Measurements from ENCODE around the gene APOL2. TPM values are rescaled to one million over a fixed set of nuclear protein-coding genes. Genes with fewer than 3 reads are reported as not detected.
"Not testable (repeated sequence)": the region's sequence is repeated elsewhere in the genome, so short reads cannot be mapped to it uniquely, and the experiment has no call there.

Gene APOL2
- polyA plus RNA-seq, 1 donor: 34.9 TPM

DNA sequence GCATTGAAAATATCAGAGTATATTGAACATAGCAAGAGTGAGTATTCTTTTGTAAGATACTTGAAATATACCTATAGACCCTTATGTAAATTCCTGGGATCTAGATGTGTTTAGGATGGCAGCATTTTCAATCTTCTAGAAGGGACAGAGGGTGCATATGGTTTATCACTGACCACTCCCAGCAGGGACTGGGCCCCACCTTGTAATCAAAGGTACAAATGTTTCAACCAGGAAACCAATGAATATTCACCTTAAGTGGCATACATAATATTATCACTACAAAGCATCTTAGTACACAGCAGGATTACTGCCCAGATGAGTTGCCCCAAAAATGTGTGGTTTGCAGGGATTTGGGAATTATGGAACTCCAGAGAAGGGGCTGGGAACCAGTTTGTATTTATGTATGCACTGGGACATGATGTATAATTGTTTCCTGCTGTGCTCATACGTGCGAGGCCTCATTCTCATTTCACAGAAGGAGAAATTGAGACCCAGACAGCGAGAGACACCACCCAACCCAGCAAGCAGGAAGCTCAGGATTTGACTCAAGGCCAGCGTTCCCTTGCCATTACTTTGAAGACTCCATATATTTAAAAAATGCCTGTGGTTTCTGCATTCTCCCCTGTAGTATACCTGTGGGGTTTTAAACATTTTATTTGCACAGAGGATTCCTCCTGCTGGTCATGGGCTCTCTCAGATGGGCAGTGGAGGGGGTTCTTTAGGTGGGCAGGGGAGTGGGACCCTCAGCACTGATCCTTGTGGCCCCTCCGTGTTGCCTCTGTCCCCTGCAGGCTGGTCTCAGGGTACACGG lies 42.9 kb downstream of the APOL2 start:
- no peak for DNase-seq

DNA sequence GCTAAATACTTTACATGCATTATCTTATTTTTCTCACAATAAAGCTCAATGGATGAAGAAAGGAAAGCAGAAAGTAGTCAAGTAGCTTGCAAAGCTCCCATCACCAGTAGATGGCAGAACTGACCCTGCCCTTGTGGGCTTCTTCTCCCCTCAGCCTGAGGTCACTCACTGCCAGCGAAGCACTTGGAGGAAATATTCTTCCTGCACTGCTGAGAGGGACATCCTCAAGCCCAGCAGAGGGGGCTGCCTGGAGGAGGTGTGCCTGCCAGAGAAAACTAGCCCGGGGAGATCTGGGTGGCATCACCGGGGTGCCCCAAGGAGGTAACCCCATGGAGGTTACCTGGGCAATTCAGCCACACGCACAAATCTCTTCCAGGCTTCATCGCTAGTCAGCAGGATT lies 44.4 kb downstream of the APOL2 start:
- peak; percentile 61 for DNase-seq

DNA sequence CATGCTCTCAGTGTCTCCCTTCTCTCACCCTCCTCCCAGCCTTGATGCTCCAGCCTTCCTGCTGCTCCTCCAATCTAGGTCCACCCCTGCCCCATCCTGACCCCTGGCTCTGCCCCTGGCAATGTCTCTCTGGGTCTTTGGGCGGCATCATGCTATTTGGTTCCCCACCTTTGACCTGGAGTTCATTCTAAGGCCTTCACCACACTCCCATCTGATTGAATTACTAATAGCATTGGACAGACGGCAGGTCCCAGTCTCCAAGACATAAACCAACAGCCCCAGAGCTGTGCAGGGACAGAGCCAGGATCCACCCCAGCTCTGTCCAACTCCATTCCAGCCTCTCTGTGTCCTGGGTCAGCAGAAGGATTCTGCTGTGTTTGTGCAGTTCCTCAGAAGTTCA lies 44.9 kb downstream of the APOL2 start:
- DNase-seq: no peak

DNA sequence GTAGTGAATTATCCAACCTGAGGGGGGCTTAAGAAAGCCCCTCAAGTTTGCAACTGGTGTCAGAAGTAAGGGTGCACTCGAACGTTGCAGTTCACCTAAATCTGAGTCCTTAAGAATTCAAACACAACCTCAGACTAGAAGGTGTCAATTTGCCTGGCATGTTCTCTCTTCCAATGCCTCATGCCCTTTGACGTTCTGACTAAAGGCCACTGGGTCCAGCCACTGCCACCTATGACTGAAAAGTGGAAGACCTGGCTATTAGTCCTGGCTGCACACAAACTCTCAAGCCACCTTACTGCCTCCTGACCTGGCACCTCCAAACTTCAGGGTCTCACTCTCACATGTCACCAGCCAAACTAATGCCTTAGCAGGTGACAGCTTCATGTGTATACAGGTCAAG lies 45.8 kb downstream of the APOL2 start:
- no peak for DNase-seq

DNA sequence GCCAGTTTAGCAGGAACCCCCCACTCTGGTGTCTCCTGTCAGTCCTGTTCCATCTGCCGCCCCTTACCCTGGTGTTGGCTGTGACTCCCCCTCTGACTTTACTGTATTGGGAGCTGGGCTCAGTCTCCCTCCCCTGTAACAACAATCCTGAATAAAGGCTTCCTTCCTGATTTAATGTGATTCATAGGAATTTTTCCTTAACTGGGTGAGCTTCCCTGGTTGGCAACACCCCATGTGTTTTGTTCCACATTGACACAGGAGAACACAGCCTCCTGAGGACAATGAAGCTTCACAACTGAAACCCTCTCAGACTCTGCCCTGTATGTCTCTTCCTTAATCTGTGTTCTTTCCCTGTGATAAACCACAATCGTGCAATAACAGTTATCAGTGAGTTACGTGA lies 46.2 kb downstream of the APOL2 start:
- no peak for DNase-seq

DNA sequence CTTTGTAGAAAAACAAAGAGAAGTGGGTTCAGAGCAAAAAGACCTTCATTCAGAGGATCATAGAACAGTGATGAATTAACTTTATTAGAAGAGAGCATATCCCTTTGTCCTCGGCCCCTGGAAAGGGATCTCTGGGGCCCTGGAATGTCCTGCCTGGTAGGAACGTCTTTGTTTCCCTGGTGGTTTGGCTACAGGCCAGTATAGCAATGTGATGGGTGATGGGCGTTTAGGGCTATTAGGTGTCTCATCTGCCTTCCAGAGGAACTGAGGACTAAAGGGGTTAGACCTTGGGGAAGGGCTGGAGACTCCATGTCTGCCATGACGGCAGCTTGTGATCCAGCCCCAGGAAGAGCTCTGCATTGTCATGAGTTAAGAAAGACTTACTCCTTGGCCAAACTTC lies 46.8 kb downstream of the APOL2 start:
- no peak for DNase-seq

DNA sequence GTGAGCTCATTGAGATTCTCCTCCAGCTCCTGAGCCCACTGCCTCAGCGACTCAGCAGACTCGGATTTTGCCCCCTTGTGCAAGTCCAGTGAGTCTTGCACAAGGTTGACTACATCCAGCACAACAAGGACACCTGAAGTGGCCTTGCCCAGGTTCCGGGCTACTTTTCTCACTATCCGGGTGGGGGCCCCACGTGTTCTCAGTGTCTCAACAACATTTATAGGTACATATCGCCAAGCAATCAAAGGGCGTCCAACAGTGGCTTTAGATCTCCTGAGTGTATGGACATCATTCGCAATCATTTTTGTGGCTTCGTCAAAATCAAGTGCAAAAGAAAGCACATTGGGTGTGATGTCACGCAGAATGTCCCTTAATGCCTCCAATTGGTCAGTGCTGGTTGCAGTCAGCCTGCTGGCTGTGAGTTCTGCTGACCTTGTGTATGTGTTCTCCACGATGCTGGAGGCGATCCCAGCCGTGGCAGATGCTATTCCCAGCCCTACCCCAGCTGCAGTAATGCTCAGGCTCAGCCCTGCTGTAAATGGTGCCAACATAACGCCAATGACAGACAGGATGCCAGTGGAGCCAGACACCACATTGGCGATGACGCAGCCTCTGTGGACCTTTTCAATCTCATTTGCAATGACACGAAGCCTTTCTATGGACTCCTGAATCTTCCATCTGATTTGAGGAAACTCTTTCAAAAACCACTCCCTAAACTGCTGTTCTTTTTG lies 48.1 kb downstream of the APOL2 start:
- peak; percentile 69 for DNase-seq

DNA sequence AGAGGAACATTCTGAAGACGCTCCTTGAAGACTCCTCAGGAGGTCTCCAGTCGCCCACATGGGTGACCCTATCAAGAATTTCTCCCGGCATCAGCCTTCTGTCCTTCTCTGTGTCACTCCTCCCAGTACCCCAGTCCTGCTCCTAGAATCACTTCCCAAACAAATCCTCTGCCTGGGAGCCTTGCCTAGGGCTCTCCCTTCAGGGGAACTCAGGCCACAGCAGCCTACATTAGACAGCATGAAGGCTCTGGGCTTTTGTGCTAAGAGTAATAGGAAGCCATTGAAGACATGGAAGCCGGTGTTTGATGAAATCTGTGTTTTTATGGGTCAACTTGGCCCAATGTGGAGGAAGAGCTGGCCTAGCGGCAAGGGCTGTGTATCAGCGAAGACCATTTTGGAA lies 51.5 kb downstream of the APOL2 start:
- DNase-seq: not testable (repeated sequence)

DNA sequence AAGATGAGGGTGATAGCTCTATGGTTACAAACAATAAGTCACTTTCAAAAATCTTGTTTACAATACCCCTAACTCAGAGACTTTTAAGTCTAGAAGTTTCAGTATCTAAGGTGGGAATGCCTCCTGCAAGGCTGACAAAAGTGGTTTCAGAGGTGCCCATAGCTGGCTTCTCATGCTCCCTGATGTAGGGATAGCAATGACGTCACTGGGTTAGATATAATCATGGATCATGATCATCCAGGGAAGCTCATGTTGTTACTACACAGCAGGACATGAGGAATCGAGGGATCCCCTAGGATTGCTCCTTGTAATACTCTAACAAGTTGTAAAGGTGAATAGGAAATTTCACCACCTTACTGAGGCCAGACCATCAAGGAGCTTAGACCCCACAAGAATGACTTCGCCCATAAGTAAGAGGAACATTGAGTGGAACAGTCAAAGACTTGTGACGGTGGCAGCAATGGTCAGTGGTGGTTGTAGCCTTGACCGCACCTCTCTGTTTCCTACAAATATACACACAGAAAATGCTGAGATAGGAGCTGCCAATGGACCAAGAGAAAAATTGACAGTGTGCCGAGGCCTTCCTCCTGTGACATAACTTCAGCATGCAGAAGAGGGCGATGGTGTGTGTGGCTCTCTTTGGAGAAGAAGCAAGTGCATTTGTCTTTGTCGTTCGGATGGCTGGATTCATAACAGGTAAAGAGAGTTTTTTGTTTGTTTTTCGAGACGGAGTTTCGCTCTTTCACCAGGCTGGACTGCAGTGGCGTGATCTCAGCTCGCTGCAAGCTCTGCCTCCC lies 53.3 kb downstream of the APOL2 start:
- DNase-seq: no peak

DNA sequence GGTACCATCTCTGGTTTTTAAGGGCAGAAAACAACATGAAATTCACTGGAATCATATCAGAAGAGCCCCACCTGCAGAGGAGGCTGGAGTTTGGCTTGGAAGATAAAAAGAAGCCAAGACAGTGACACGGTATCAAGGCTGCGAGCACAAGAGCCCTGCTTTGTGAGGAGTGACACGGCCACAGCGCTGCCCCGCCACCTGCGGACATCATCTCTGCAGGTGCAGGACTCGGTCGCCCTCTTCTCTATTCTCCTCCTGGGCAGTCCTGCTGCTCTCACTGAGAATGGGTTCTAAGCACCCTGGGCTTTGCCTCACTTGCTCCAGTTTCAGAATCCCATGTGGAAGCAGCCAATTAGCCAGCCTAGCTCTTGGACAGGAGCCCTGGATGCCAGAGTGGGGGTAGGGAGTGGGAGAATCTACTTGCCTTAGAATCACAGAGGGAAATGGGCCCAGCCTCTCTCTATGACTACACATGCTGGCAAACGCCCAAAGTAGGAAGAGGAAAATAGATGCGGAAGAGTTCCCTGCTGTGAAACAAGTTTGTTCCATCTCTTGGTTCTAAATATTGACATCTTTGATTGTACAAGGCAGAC lies 54.8 kb downstream of the APOL2 start:
- DNase-seq: no peak

DNA sequence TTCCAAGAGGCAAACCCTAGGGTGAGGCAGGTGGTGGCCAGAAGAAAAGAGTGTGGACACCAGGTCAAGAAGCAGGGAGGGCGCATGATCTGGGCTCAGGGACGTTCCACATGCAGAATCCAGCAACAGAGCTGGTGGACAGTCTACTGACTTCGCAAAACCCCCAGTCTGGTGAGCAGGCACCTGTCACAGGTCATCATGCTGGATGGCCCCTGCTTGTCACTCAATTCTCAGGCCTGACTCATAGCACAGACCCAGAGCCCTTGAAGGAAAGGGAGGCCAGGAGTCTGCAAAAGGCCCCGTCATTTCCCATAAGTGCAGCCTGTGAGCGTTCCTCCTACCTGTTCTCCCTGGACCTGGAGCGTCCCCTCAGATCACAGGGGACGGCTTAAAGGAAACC lies 55.9 kb downstream of the APOL2 start:
- DNase-seq: no peak

DNA sequence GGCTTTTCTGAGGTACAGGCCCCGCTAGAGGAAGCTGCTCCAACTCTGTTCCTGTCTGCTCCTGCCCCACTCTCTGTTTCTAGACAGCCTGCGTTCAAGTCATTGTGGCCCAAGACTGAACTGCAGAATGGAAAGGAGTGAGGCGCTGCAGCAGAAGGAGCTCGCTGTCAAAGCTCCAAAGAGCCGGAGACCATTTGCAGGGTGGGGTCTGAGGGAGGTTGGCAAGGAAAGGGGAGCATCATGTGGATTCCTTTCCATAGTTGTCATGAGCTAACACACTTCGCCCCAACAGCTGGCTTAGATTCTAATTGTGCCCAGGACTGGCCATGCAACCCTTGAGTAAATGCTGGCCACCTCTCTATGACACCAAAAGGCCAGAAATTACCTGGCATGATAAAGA lies 56.5 kb downstream of the APOL2 start:
- DNase-seq: no peak

DNA sequence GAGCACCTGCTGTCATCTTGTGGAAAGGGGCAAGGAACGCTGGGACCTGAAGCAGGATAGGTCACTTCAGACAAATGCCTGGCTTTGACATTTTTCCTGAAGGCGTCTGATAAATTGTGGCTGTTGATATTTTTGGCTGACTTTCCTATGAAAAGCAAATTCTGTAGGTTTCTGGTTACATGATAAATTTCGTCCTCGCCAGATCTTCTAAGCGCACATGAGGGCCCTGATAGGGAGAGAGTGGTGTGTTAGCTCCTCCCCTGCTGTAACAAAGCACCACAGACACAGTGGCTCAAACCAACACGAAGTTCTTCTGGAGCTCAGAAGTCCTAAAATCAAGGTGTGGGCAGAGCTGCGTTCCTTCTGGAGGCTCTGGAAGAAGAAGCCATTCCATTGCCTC lies 57.3 kb downstream of the APOL2 start:
- DNase-seq: no peak

DNA sequence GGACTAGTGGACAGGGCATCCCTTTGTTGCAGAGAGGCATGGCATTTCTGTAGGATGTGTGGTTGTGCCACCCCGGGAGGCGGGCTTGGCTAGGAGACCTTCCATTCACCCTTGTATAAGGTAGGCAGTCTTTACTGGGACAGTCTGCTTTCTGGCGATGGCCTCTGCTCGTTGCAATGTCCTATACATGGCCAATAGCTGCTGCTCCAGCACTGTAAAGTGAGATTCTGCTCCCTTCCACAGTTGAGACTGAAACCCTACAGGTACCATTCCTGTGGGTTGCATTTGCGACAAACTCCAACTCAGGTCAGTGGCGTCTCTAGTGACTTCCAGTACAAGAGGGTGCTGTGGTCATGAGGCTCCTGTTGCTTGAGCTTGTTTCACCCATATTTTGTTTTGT lies 58.4 kb downstream of the APOL2 start:
- DNase-seq: no peak

DNA sequence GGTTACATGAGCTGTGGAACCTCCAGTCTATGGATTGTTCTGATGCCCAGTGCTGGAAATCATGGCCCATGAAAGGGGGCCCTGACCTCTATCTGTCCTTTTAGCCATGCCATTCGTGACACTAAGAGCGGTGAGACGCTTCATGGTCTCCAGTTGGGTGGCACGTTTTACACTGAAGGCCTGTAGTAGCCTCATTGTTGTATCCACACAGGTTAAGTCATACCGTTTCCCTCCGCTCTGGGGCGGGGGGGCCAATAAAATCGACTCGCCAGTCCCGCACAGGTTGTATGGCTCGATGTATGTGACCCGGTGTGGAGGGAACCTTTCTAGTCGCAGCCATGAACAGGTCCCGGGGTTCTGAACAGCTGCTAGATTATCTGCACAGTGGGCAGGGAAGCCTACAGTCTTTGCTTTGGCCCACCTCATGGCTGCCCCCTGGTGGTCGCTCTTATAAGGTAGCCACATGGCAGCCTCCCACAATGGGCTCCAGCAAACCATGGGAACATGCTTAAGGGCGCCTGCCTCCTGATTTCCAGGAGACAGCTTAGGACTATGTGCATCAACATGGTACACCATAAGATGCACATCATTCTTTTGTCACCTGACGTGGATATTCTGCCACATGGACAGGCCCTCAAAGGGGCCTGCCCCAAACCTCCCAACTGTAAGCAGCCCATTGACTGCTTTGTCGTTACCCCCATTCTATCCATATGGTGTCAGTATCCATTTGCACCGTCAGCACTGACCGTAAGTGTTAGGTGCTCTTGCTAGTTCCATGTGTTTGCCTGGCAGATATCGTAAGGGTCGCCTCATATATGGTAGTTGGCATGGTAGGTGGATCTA lies 59.1 kb downstream of the APOL2 start:
- DNase-seq: no peak

DNA sequence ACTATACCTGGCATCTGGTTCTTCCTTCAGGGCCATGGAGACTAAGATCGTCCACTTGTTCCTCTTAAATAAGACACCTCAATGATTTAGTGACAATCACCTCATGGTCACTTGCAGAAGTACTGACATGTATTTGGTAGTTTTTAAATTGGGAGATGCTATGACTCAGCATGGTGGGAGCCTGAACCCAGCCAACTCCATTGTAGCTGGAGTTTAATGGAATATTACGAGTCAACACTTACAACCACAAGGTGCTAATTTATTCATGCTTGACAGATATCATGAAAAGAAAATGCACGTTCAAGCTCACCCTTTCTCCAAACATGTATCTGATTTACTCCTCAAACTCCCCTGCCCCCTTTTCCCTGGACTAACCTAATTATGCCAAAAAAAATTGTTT lies 62.2 kb downstream of the APOL2 start:
- no peak for DNase-seq

Other genes with a start within 250 kb of the APOL2 start
- gene RBFOX2, start 210.7 kb downstream of the APOL2 start, polyA plus RNA-seq (ENCODE audit: insufficient read length): 190 TPM
- gene APOL3, start 78.8 kb downstream of the APOL2 start, polyA plus RNA-seq (ENCODE audit: insufficient read length): 13.8 TPM
- 11.8 TPM for gene APOL4, start 37.7 kb downstream of the APOL2 start, polyA plus RNA-seq (ENCODE audit: insufficient read length)
- 7.0 TPM for gene APOL1, start 13.6 kb upstream of the APOL2 start, polyA plus RNA-seq (ENCODE audit: insufficient read length)
- gene MYH9, start 148.4 kb upstream of the APOL2 start, polyA plus RNA-seq (ENCODE audit: insufficient read length): 133 TPM
- 109 TPM for gene TXN2, start 242.1 kb upstream of the APOL2 start, polyA plus RNA-seq (ENCODE audit: insufficient read length)